Measurements from ENCODE around the gene CEP85L.

Gene CEP85L

DNA sequence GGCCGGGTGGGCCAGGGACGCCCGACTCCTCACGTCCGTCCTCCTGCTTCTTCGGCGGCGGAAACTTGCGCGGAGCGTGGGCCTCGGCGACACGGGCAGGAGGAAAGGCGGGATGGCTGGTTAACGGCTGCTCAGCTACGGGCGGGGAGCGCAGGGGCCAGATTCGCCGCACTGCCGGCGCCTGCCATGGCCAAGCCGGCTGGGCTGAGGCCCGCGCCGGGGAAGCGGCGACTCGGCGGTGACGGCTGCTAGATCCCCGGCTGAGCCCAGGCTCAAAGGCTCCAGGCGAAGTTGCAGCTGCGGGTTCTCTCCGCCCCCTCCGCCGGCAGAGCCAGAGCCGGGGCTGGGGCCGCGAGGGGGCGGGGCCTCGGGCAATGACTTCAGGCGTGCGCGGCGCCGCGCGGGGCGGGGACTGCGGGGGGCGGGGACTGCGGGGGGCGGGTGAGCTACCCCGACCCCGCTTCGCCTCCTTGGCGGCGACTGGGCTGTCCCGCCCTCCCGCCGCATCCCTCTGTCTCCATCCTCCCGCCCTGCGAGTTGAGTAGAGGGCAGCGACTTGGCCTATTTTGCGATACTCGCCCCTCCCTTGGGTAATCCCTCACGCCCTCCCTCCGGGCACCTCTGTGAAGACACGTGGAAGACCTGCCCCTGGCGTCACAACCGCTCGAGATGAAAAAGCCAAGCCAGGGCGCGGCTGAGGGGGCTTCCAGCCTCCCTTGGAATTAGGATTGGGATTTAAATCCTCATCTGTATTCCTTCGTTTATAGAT lies at the start of gene CEP85L:
TSS of gene CEP85L (minus strand) at position 310 of the 769 bp plus-strand sequence. CDS start 322 bp downstream, outside the sequence.
- peak; percentile 93 for DNase-seq

DNA sequence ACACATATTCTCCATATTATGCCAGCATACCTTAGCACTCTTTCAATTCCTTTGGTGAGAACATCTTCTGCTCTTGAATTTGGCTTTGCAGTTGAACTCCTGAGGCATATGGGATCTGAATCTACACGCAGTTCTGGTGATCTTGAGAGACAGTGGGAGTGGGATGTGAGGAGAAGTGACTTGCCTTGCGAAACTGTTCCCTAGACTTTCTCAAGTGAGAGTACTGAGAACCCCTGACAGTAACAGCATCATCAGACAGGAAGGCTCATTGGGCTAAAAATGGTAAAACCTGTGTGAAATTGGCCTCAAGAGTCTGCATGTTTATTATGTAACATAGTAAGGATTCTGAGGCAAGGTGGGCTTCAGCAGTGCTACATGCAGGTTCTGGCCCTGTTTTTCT lies 49.1 kb upstream of the CEP85L start:
- no peak for DNase-seq

DNA sequence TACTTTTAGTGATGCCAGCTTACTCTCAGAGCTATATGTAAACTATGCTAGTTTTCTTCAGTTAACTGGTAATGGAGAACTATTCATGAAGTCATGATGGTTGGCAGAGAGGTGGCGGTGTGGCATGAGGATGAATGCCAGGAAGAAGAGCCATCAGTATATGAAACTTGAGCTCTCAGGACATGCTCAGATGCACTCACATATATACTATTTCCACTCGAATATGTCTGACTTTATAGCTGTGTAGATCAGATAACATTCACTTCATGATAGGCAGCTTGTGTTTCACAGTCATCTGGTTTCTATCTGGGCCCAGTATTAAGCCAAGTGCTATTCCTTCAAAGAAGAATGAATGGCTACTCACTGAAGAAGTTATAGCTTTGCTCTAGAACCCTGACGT lies 46.2 kb upstream of the CEP85L start:
- no peak for DNase-seq

DNA sequence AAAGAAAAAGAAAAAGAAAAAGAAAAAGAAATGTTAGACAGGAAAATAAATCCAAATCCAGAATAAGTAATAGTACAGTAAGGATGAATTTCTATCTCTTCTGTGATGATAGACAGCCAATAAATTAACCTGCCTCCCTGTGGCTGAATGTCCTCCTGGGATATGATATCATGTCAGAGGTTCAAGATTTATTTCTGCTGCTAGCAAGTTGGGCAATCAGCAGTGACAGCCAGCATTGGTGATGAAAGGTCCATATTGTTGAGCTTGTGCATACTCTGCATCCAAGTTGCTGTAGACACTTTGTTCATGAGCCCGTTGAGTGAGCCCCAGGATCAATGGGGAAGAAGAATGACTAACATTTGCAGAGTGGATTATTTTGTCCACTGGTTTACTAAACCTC lies 44.9 kb upstream of the CEP85L start:
- no peak for DNase-seq

DNA sequence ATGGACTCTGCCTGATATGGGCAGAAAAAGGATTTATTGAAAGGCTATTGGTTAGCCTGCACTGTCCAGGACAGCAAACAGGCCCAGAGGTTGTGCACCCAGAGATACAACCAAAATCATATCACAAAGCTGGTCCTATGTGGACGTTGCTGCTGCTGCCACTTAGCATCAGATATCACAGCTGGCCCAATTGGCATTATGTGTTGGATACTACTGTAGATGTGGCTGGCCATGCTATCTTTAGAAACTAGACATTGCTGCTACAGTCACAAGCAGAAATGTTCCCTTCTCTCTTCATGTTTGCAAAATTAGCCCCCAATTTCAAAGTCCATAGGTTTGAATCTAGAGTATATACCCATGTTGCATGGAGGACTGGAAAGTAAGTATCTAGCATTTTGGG lies 42.2 kb upstream of the CEP85L start:
- no peak for DNase-seq

DNA sequence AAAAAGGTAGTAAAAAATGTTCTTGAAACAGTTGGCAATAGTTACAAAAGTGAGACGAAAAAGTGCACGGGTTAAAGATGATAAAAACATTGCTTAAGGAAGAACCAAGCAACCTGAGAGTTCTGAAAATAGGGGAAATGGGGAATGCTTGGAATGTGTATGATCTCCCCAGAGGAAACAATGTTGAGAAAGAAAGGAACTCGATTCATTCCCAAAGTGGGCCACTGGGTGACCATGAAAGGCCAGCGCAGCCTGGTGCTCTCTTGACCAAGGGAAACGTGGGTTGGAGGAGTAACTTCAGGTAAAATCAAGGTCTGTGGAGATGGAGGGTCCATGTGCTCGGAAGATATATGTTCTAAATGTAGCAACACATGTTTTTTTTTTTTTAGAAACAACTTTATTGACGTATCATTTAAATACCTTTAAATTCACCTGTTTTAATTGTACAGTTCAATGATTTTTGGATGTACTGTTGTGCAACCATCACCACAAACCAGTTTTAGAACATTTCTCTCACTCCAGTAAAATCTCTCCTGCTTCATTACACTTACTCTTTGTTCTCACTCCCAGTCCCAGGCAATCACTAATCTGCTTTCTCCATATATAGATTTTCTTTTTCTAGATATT lies 34.5 kb upstream of the CEP85L start:
- no peak for DNase-seq

DNA sequence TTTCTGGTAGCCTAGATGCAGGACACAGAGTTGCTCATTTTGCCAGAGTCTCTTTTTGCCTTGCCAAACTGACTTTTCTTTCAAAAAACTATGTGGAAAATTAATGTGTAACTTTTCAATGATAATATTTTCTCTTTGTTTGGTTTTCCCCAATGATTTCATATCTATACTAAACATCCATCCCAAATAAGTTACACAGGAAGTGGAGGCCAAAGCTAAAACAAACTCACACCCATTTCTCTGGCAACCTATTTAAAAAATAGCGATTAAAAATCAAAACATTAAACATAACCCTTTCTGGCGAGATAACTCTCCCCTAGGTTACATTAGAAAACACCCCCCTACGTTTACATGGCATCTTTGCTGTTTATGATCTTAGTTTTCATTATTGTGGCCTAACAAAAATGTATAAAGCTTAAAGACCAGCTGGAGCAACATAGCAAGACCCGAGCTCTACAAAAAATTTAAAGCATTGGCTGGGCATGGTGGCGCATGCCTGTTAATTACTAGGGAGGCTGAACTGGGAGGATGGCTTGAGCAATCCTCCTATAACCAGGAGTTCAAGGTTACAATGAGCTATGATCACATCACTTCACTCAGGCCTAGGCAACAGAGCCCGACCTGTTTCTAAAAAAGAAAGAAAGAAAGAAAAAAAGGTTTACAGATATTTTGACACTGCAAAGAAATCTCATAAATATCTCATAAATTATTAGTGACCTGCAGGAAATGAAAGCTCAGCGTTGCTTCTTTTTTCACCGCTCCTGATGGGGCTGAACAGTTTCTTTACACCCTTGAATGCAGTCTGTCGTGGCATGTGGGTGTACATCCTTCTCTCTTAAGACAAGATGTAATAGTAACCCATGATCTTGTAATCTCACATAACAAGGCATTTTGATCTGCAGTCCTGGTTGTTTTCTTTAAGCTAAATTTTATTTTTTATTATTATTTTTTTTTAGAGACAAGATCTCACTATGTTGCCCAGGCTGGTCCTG lies 32.8 kb upstream of the CEP85L start:
- DNase-seq, result no peak

DNA sequence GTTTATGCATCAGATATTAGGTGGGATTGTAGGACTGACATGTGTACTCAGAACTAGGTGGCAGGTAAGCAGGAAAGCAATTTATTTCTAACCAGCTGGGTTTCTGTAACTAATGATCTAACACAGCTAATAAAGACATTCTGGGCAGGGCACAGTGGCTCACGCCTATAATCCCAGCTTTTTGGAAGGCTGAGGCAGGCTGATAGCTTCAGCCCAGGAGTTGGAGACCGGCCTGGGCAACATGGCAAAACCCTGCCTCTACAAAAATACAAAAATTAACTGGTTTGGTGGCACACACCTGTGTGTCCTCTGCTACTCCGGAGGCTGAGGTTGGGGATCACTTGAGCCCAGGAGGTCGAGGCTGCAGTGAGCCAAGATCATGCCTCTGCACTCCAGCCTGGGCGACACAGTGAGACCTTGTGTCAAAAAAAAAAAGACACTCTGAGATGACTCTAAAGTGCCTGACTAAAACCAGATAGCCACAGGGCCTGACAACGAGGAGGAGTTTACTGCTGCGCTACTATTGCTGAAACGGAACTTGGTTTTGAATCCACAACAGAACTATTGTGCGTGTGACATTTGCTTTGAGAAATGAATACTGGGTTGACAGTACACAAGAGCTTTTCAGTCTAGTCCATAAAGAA lies 29.2 kb upstream of the CEP85L start:
- DNase-seq, result no peak

DNA sequence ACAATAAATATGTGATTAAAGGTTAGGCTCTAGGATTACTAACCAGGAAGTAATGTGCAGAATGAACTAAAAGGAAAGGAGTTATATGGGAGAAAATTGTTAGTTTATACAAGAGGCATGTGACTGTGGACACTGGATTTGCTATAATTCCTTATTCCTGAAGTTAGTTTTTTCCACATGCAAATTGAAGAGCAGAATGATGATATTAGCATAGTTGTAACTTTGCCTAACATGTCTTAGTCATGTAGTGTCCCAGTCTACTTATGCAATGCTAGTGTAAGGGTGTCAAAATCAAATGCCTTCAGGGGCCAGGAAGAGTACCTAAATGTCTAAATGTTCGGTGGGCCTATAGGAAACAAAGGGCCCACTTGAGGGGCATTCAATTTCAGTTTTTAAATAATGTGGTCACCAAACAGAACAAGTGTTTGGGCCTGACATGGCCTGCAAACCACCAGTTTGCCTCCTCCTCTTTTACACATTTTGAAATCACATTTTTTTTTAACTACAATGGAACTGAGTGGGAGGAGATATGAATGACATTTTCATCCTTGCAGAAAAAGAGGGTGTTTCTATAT lies 28.0 kb upstream of the CEP85L start:
- DNase-seq, result no peak

DNA sequence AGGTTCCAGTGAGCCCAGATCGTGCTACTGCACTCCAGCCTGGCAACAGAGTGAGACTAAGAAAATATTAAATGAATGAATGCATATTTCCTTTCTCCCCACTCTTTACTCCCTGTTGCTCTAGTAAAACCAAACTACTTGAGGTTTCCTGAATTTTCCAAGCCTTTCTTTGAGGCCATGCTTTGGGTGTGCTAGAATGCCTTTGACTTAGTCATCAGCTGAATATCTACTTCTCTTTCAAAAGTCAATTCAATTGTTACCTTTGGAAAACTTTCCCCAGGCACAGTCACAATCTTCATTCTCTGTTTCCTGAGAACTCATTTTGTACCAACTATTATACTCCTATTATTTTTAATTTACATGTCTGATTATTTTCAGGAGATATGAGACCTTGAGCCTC lies 27.5 kb upstream of the CEP85L start:
- DNase-seq, result no peak

DNA sequence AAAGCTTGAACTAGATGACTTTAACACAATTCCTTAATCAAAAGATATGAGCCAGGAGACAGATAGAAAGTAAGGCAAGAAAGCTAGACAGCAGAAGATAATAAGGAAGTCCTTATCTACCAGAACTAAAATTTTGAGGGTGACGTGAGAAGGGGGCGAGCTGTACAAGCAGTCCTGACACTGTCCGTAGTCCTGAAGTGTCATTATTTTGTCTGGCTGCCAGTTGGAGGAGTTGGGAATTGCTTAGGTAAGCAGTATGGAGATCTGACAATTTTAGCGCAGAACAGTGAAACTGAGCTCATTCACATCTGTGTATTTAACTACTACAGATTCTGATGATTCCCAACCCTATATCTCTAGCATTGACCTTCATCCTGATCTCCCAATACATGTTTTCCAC lies 25.8 kb upstream of the CEP85L start:
- no peak for DNase-seq

DNA sequence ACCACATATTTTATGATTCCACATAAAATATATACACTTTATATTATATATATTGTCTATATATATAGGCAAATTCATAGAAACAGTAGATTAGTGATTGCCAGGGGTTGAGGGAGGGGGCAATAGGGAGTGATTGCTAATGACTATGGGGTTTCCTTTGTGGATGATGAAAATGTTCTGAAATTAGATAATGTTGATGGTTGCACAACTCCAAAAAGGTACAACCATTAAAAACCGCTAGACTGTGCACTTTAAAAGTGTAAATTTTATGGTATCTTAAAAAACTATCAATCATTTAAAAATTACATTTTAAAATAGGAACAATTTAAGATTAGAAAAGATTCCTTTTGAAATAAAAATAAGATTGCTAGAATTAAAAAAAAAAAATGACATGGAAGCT lies 23.8 kb upstream of the CEP85L start:
- no peak for DNase-seq

DNA sequence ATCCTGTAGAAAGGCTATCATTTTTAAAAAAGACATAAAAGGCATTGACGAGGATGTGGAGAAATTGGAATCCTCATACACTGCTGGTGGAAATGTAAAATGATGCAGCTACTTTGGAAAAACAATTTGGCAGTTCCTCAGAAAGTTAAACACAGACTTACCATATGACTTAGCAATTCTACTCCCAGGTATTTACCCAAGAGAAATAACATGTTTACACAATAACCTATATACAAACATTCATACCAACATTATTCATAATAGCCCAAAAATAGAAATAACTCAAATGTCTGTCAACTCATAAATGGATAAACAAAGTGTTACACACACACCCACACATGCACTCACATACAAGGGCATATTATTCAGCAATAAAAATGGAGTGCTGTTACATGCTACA lies 23.4 kb upstream of the CEP85L start:
- DNase-seq, result no peak

DNA sequence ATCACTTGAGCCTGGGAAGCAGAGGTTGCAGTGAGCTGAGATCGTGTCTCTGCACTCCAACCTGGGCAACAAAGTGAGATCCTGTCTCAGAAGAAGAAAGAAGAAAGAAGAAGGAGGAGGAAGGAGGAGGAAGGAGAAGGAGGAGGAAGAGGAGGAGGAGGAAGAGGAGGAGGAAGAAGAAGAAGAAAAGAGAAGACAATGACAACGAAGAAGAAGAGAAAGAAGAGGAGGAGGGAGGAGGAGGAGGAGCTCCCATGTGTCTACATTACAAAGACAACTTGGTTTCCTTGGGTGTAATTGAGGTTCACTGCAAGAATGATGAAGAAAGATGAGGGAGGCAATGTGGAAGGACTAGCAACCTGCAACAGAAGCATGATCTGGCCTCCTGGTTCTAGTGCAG lies 21.3 kb upstream of the CEP85L start:
- no peak for DNase-seq

DNA sequence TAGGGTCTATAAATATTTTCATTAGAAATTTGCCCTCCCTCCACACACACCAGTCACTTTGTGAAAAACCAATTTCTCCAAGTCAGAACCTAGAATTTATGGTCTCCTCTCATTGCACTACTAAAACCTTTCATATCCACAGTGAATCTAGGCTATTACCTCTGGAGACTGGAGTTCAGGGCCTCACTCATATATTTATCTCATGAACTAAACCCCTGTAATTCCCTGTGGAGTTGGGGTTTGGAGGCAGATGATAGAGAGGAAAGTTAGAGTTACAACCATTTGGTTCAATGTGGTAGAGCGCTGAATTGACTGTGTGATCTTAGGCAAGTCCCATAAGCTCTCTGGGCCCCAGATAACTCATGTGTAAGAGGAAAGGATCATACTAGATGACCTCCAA lies 18.2 kb upstream of the CEP85L start:
- no peak for DNase-seq

DNA sequence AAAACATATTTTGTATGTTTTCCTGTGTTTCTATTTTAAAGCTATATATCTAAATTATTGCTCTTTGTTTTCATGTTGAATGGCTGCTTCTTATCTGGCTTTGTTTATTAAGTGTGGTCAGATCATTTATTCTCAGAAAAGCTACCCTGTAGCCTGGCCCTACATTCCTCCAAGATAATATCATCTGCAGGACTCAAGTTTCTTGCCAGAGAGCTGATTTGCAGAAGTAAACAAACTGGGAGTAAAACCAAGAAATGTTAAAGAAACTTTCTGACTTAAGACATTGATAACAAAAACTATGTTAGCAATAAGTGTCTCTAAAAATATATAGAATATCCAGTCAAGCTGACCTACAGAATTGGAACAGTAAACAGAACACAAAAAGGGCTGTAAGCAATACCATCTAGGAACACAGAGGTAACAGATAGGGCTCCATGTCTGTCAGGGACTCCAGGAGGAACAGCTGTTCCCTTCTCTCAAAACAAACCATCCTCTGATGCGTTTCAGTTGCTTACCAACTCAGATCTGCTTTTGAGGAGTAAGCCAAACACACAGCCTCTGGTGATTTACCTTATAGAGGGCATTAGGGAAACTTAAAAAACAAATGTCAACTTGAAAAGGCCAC lies 17.5 kb upstream of the CEP85L start:
- DNase-seq, result no peak

DNA sequence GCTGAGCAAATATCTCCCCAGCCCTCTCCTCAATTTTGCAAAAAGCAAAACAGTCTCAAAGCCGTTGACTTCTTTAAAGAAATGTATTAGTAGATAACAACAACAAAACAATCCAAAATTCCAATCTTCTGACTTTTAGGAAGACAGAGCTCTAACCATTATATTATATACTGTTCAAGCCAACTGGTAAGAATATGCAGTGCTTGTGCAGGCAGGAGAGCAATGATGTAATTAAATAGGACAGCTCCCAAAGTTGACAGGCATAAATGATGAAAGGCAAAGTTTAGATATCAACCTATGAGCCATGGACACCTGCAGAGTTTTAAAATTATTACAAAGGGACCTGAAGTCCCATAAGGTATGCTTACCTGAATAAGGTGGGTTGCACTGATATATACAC lies 16.6 kb upstream of the CEP85L start:
- no peak for DNase-seq

DNA sequence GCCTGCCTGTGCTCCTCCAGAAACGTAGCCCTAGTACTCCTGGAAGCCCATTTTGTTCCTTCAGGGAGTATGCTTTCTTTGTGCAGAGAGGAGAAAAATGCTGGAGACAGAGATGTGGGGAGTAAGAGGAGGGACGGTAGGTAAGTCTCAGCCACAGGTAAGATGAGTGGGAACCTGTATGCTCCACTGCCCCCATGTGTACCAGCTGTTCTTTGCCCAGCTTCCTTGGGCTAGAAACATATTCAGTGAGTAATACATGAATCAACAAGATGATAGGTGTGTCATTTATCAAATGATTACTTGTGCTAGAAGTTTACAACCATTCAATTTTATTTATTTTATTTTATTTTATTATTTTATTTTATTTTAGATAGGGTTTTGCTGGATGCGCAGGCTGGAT lies 13.6 kb upstream of the CEP85L start:
- no peak for DNase-seq

DNA sequence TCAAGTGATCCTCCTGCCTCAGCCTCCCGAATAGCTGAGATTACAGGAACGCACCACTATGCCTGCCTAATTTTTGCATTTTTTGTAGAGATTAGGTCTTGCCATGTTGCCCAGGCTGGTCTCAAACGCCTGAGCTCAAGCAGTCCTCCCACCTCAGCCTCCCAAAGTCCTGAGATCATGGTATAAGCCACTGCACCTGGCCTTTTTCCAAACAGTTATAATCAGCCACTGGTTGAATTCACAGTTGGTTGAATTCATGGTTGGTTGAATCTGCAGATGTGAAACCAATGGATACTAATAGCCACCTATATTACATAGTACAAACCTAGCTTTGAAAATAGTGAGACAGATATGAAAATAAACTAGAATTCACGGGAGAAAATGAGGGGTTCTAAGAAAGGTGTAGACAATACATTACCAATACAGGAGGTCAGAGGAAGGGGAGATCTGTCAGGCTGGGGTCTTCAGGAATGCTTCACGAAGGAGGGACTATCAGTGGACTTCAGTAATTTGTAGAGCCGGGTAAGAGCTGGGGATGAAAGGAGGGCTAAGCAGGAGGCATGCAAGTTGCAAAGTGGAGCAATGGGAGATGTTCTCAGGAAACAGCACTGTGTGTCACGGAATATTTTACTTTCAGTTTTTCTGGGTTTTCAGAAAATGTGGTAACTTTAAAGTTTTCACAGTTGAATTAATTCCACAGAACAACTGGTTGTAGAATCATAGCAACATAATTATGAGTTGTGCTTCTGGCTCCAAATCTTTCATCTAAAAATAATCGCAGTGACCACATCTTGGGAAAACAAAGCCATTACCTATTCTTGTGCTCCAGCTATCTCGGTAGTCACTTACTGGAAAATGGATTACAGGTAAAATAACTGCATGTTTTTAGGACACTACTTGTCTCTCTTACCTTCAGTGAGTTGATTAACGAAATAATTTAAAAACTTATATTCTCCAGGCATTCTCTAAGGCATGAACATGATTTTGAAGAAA lies 12.9 kb upstream of the CEP85L start:
- DNase-seq, result no peak

DNA sequence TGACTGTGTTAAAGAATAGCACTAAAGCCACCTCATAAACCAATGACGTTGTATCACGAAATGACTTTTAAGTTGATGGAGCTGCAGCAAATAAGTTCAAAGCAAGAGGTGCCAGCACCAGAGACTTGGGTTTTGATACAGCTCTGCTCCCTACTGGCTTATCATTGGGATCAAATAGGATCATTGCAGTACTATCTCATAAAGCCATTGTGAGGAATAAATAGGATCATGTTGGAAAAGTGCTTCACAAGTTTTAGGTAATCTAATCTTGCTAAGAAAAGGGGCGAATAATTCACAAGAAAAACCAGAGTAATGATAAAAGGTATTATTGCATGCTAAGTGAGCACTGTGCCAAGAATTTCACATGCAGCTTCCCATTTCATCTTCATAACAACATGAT lies 10.4 kb upstream of the CEP85L start:
- DNase-seq, result no peak

DNA sequence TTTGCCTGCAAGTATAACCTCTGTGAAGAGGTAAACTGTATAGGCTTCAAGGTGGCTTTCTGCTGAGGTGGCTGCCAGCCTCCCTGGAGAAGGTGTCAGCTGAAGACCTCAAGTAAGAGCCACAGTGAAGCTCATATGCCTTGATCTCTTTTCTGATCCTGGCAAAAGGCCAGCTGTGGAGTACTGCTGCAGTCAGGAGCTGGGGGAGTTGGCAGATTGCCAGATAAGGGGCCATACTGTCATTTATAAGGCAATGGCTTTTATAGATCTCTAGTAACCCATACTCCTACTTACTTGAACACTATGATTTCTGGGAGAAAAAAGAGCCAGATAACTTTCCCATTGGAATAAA lies 8.8 kb upstream of the CEP85L start:
- DNase-seq, result peak; percentile 96
